HepG2 (cell line): ENCODE data around the gene MRPS7. TPM values are rescaled to one million over a fixed set of nuclear protein-coding genes. Genes with fewer than 3 reads are reported as not detected.

ENCODE experiments used
- CREM ChIP-seq, 2 experiments: sonication (generic) in 1 of 2; formaldehyde crosslinking in 1 of 2; IDR thresholded peaks; 2 replicates each; pipeline versions ENCODE4 v1.4.0 to v1.6.1; 2016 to 2020; ENCODE audit warnings: antibody characterized with exemption in 1 of 2, mild to moderate bottlenecking in 1 of 2, missing genetic modification reagents in 1 of 2
- DMAP1 ChIP-seq: IDR thresholded peaks from 2 replicates; pipeline ENCODE4 v1.6.1; 2016
- DRAP1 ChIP-seq: IDR thresholded peaks from 2 replicates; pipeline ENCODE4 v1.6.1; 2016; ENCODE audit warnings: missing genetic modification reagents, missing compliant biosample characterization
- DZIP1 ChIP-seq: sonication (generic); formaldehyde crosslinking; IDR thresholded peaks from 2 replicates; pipeline ENCODE4 v1.5.0; 2020; ENCODE audit warnings: mild to moderate bottlenecking, missing genetic modification reagents
- ELF4 ChIP-seq: sonication (generic); formaldehyde crosslinking; IDR thresholded peaks from 2 replicates; pipeline ENCODE4 v1.5.0; 2020; ENCODE audit warnings: missing genetic modification reagents, mild to moderate bottlenecking, moderate library complexity, borderline replicate concordance
- ERF ChIP-seq: IDR thresholded peaks from 2 replicates; pipeline ENCODE4 v1.6.1; 2018; ENCODE audit warnings: missing biosample characterization, missing genetic modification reagents
- FOXP1 ChIP-seq, 2 experiments: fragments of 450-650 bp in 1 of 2; IDR thresholded peaks; 2 replicates each; pipeline ENCODE4 v1.6.1; 2017 to 2018; ENCODE audit warnings: antibody characterized with exemption in 1 of 2
- GMEB1 ChIP-seq: sonication (generic); formaldehyde crosslinking; IDR thresholded peaks from 2 replicates; pipeline ENCODE4 v1.5.1; 2020; ENCODE audit warnings: missing genetic modification reagents, mild to moderate bottlenecking, borderline replicate concordance
- PLSCR1 ChIP-seq: sonication (generic); formaldehyde crosslinking; IDR thresholded peaks from 2 replicates; pipeline ENCODE4 v1.5.0; 2020; ENCODE audit warnings: missing genetic modification reagents, mild to moderate bottlenecking, borderline replicate concordance
- PPARG ChIP-seq: conservative IDR thresholded peaks from 2 replicates; pipeline ENCODE4 v1.6.1; 2016; ENCODE audit warnings: missing biosample characterization, missing genetic modification reagents
- PRDM15 ChIP-seq: sonication (generic); formaldehyde crosslinking; IDR thresholded peaks from 2 replicates; pipeline ENCODE4 v1.4.0; 2020; ENCODE audit warnings: missing genetic modification reagents
- ZMAT3 ChIP-seq: sonication (generic); formaldehyde crosslinking; conservative IDR thresholded peaks from 2 replicates; pipeline ENCODE4 v1.7.0; 2021; ENCODE audit warnings: missing genetic modification reagents
- ZNF232 ChIP-seq: sonication (generic); formaldehyde crosslinking; IDR thresholded peaks from 2 replicates; pipeline ENCODE4 v1.4.0; 2020; ENCODE audit warnings: missing genetic modification reagents, borderline replicate concordance
- ZNF253 ChIP-seq: sonication (generic); formaldehyde crosslinking; IDR thresholded peaks from 2 replicates; pipeline ENCODE4 v1.8.0; 2022; ENCODE audit warnings: mild to moderate bottlenecking, missing genetic modification reagents, borderline replicate concordance
- ZNF263 ChIP-seq: sonication (generic); formaldehyde crosslinking; IDR thresholded peaks from 2 replicates; pipeline ENCODE4 v1.4.0; 2020; ENCODE audit warnings: missing genetic modification reagents
- ZNF713 ChIP-seq: sonication (generic); formaldehyde crosslinking; IDR thresholded peaks from 2 replicates; pipeline ENCODE4 v1.4.0; 2020; ENCODE audit warnings: mild to moderate bottlenecking, missing genetic modification reagents
- ZNF761 ChIP-seq: sonication (generic); formaldehyde crosslinking; conservative IDR thresholded peaks from 2 replicates; pipeline ENCODE4 v1.4.0; 2020; ENCODE audit warnings: mild to moderate bottlenecking, missing genetic modification reagents
- ZNF773 ChIP-seq: sonication (generic); formaldehyde crosslinking; IDR thresholded peaks from 2 replicates; pipeline ENCODE4 v1.4.0; 2020; ENCODE audit warnings: missing genetic modification reagents, borderline replicate concordance
- ZNF777 ChIP-seq: sonication (generic); formaldehyde crosslinking; IDR thresholded peaks from 2 replicates; pipeline ENCODE4 v1.4.0; 2020; ENCODE audit warnings: missing genetic modification reagents
- polyA plus RNA-seq, 8 experiments: library from polyadenylated mRNA; depleted of rRNA in 3 of 8; stranded (reverse) in 7 of 8; unstranded in 1 of 8; fragments of >200 nt; fragmentation: Illumina TruSeq in 4 of 8; extraction: Trizol in 4 of 8; gene quantifications; 2 replicates each; pipeline versions ENCODE4 v1.2.1 to v1.2.3, GENCODE V29; 2011 to 2016; ENCODE audit warnings: low read depth in 4 of 8, missing spikeins in 1 of 8, mixed read lengths in 1 of 8; ENCODE audit not compliant: insufficient read depth in 1 of 8
- total RNA-seq, 5 experiments: library from RNA; depleted of rRNA; stranded (reverse); fragments of >200 nt; fragmentation: Illumina TruSeq; extraction: Trizol; gene quantifications; 2 replicates each; pipeline ENCODE4 v1.2.3, GENCODE V29; 2016; ENCODE audit warnings: low read depth in 1 of 5

MRPS7 gene
- total and polyA plus RNA-seq, 2 of the 13 experiments (the other 11 are each of a cell fraction or from before 2014, with no cell fraction given) = 97.0 to 162 TPM

- TF ChIP-seq ZNF232 (no peak), DZIP1 (CRISPR knock-in tag) (peak; percentile 60; the same call in 1 of the 2 replicates), ZNF253 (CRISPR knock-in tag) (0 out of 2 replicates have a peak, but pooled peaks have one; percentile 34), ZNF773 (no peak), DRAP1 (CRISPR knock-in tag) (peak; percentile 25; the same call in 1 of the 2 replicates), PPARG (CRISPR knock-in tag) (peak; percentile 61; the same call in 1 of the 2 replicates), ZNF713 (CRISPR knock-in tag) (0 out of 2 replicates have a peak, but pooled peaks have one; percentile 58), ERF (CRISPR knock-in tag) (peak; percentile 88), PLSCR1 (no peak), CREM (IDR thresholded peaks at IDR 0.05) (peak; percentile 27; the same call in 1 of the 2 replicates), CREM (CRISPR knock-in tag; IDR thresholded peaks at IDR 0.05) (no peak), DMAP1 (CRISPR knock-in tag) (peak; percentile 70), ZNF263 (CRISPR knock-in tag) (peak; percentile 43; the same call in 1 of the 2 replicates), ZNF777 (peak; percentile 98), ZMAT3 (CRISPR knock-in tag) (no peak; the same call in 1 of the 2 replicates), GMEB1 (CRISPR knock-in tag) (peak; percentile 63; the same call in 1 of the 2 replicates), FOXP1 (IDR thresholded peaks at IDR 0.05) (no peak), FOXP1 (CRISPR knock-in tag; IDR thresholded peaks at IDR 0.05) (peak; percentile 55), PRDM15 (no peak), ELF4 (CRISPR knock-in tag) (no peak), ZNF761 (CRISPR knock-in tag) (0 out of 2 replicates have a peak, but pooled peaks have one; percentile 47)
Observed at GRCh38 chr17:75267411-75268232, 5.9 kb downstream of the MRPS7 start (continued).
